GM18858 (cell line): ENCODE measurements around the gene CHPF2.

ENCODE experiments used
- ATAC-seq: cut with Tn5 transposase; IDR thresholded peaks from one replicate; pipeline ENCODE4 v1.9.1; 2021; ENCODE audit not compliant: unreplicated experiment

Gene CHPF2

DNA sequence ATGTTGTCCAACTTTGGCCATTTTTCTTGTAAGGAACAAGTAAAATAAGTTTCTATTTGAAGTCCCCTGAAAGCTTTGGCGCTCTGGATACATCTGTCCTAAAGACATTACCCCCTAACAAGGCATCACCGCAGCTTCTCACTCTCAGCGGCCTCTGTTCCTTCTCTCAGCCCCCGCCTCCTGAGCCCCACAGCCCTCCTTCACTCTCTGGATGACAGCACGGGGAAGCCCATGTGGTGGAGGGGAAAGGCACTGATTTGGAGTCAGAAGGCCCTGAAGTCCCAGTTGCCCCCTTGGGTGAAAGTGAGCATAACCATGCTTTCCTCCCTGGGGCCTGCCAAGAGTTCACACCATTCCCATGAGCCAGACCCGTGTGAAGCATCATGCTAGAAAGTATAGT, 26.6 kb upstream of the CHPF2 start:
- ATAC-seq, result no peak

DNA sequence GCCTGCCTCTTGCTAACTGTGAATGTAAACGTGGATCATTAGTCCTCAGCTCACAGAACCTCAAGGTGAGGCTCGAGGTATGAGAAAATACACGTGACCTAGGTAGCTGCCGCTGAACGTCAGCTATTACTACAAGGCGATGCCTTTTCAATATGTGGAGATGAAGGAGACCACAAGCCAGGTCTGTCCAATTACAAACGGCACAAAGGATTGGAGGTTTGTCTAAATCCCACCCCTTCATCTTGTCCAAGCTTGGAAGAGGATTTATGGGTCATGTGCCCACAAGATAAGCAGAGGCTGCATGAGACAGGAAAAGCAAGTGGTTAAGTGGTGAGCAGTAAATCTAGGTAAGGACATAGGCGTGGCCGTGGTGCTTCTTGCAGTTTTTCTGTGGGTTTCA, 25.4 kb upstream of the CHPF2 start:
- no peak for ATAC-seq

DNA sequence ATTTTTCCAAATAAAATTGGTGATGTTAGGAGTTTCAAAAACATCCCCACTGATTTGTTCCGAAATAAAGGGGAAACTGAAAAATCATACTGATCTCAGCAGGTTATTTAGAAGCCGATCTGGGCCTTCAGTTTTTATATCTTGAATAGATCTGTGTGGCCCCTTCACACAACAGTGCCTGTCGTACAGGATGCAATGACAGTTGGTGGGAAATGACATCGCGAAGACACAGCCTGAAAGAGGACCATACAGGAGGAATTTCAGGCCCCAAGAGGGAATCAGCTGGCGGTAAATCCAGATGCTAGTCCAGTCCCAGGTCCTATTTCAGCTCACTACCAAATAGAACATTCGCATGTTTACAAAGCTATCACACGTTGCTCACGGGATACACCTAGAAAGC, 25.0 kb upstream of the CHPF2 start:
- no peak for ATAC-seq

DNA sequence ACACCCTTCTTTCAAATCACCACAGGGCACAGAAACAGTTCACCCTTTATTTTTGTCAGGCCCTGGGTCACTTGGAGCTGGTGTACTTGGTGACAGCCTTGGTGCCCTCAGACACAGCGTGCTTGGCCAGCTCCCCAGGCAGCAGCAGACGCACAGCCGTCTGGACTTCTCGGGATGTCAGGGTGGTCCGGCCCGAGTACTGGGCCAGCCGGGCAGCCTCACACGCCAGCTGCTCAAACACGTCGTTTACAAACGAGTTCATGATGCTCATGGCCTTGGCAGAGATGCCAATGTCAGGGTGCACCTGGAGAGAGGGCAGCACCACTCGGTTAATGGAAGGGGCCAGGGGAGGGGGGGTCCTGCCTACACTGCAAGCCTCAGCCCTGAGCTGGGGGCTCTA, 24.5 kb upstream of the CHPF2 start:
- no peak for ATAC-seq

DNA sequence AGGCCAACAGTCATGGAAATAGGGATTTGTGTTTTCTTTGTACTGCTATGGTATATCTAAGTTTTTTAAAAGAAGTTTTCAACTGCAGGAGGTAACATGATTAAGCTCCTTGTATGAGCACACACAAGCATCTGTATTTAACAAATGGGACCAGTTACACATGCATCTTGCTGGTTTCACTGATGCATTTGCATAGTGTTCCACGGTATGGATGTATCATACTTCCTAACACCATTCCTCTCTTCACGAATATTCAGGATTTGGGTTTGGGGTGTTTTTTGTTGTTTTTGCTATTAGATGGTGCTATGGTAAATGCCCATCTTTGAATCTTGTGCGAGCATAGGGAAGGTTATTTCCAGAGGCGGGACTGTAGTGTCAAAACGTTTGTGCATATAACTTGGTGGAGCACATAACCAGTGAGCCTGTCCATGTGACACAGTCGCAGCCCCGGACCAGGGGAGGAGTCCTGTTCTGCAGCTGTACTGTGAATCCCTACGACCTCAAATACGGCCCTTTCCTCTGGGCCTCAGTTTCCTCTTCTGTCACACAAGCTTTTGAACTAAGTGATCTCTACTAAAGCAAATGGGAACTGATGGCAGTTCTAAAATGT, 23.9 kb upstream of the CHPF2 start:
- no peak for ATAC-seq

DNA sequence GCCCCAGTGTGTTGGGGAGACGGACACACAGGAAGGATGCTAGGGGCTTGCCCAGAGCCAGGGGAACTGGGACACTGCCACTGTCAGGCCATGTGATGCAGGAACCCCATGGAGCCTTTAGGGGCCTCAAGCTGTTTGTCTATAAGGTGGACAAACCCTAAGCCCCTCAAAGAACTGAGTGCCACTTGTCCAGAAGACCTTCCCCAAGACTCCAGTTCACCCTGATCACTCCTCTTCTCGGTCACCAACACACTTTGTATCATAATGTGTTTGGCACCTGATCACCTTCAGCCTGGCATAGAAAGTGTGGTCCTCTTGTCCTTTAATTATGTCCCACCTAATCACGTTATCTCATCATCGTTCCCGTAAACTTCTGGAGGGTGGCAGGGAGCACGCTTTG, 22.7 kb upstream of the CHPF2 start:
- ATAC-seq, result no peak

DNA sequence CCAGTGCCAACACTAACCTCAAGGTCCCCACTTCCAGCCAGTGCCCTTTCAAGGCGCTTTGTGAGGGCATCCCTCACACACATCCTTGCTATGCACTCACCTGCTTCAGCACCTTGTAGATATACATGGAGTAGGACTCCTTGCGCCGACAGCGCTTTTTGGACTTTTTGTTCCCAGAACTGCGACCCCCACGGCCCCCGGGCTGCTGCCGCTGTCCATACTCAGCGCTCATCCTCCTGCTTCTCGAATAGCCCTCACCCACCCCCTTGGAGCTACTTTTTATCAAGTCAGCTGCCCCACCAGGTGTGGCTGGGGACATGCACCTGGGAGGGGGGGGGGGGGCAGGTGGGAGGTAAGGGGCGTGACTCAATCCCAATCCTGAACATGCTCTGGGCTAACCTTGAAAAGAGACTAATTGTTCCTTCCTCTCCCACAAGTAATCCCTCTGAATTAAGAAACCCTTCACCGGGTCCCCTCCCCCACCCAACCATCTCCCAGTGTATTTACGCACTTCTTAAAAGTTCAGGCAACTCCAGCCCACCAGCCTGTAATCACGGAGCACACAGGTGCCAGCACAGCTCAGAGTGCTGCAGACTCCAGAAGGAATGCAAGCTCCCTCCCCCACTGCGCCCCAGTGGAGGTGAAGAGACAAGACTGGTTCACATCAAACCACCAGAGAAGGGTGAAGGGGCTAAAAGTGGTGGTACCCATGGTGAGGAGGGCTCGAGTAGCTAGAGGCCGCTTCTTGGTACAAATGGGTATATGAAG, 22.0 kb upstream of the CHPF2 start, which contains the start of gene H2BK1:
Gene H2BK1, minus strand, starts transcription at position 402 of the 768 bp plus-strand sequence. Its CDS starts 170 bp downstream, at position 232.
- no peak for ATAC-seq

DNA sequence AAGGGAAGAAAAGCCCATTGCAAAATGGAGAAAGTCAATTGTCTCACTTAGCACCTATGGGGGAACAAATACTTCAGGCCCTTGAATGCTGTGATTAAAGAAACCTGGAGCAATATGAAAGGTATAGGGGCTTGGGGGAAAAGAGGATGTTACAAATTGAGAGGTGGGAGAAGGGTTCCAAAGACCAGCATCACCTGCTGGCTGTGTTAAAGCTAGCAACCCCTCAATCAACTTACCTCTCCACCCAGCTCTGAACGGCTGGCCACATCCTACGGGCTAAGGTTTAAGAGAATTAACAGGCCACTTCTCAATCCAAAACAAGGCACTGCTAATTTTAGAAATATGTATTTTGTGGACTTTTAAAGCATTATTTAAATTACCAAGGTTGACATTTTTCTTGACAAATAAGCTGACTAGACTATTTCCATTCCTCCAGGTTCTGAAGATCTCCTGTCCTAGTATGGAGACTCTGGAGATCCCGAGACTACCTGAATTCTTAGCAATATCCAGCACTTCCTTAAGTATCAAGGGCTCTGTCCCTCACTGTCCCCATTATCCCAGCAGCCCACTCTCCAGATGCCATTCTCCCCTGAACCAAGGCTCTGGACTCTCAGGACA, 21.0 kb upstream of the CHPF2 start:
- no peak for ATAC-seq

DNA sequence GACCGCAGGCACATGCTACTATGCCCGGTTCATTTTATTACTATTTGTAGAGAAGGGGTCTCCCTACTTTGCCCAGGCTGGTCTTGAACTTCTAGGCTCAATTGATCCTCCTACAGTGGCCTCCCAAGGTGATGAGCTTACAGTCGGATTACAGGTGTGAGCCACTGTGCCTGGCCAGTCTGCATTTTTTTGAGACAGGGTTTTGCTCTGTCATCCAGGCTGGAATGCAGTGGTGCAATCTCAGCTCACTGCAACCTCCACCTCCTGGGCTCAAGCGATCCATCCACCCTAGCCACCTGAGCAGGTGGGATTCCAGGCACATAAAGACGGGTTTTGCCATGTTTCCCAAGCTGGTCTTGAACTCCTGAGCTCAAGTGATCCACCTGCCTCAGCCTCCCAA, 19.7 kb upstream of the CHPF2 start:
- ATAC-seq, result no peak

DNA sequence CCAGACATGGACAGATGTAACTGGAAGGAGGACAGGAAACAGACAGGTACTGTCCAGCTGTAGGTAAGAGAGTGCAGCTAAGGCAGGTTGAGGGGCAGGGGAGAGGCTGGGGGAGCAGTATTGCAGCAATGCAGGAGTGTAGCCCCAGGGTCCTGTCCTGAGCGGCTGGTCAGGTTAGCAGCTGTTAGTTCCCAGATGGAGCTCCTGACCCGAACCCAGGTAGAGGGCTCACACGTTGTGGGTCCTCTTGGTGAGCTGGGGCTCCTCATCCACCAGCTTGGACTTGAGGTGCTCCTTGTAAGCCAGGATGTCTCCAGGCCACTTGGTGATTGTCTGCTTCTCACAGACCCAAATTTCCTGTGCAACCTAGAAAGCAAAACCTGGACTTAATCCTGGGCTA, 18.5 kb upstream of the CHPF2 start:
- ATAC-seq, result no peak

DNA sequence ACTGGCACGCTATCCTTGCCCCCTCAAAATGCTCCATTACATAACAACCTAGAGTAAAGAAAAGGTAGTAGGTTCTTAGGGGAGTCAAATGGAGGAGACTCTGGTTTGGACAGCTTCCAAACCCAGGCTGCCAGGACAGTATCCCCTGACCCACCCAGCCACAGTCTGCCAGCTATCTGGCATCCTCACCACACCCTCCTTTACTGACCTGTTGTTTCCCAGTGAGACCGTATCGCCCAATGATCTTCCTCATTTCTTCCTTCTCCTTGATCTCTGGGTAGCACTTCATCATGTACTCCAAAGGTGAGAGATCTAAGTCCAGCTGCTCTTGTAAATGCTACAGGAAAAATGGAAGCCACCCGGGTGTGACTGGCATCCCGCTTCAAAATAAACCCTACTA, 16.9 kb upstream of the CHPF2 start:
- ATAC-seq, result no peak

DNA sequence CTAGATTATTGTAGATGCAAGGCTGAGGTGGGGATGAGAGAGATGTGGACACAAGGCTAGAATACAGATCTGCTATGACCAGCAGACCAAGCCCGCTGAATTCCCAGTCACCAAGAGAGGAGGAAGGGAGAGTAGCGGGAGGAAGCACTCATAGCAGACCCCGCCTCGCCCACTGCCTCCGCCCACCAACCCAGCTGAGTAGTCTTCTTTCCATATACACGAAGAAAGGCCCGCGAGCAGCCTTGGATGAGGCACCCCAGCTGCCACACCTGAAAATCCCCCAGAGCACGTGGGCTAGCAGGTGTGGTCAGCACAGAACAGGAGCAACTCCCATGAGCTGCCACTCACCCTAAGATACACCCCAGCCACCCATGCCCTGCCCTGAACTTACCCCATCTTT, 14.1 kb upstream of the CHPF2 start:
- no peak for ATAC-seq

DNA sequence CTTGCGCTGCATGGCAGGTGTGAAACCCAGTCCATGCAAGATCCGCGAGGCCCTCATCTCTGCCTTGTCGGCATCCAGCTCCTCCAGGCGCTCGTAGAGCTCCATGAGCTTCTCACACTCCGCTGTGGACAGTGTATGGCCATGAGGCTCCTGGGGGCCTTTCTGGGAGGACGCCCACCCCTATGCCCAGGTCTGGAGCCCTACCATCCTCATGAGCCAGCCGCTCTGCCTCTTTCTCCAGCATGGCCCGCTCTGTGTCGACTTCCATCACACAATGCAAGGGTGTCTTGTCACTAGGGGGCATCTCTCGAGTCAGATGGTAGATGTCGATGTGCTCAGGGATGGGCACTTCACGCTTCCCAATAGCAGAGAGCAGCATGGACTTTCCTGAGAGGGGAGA, 8.6 kb upstream of the CHPF2 start:
- no peak for ATAC-seq

DNA sequence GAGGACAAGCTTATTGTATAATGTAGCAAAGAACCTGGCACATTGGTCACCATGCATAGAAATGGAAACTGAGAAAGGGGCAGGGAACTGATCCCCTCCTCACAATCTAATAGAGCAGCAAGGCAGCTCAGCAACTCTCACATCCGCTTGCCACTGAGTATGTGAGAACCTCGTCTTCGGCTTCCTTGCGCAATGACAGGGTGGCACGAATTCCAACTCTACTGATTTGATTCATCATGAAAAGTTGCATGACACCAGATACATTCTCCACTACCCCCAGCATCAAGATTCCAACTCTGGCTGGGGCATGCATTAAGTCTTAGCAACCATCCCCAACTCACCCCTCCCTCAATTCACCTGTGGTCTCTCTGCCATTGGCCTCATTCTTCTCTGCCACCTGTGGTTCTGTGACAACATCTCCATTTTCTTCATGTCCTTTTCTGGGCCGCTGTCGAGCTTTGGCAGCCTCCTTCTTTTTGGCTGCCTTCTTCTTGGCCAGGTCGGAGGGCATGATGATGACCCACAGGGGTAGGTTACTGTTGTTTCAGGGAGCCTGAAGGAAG, 6.3 kb upstream of the CHPF2 start:
- ATAC-seq, result no peak

DNA sequence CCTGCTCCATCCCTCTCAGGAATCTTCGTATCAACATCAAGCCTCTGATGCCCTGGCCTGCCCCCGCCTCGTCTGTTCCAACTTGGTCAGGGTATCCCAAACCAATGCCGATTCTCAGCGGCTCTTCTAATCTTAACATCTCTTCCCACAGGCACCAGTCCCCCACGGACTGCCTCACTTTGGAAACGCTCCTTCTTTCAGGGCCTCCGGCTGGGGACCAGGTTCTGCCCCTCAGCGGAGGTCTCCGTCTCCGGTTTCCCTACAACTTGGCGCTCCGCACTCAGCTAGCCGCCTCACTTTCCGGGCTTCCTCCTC, 5.8 kb upstream of the CHPF2 start:
- peak; percentile 1 for ATAC-seq

DNA sequence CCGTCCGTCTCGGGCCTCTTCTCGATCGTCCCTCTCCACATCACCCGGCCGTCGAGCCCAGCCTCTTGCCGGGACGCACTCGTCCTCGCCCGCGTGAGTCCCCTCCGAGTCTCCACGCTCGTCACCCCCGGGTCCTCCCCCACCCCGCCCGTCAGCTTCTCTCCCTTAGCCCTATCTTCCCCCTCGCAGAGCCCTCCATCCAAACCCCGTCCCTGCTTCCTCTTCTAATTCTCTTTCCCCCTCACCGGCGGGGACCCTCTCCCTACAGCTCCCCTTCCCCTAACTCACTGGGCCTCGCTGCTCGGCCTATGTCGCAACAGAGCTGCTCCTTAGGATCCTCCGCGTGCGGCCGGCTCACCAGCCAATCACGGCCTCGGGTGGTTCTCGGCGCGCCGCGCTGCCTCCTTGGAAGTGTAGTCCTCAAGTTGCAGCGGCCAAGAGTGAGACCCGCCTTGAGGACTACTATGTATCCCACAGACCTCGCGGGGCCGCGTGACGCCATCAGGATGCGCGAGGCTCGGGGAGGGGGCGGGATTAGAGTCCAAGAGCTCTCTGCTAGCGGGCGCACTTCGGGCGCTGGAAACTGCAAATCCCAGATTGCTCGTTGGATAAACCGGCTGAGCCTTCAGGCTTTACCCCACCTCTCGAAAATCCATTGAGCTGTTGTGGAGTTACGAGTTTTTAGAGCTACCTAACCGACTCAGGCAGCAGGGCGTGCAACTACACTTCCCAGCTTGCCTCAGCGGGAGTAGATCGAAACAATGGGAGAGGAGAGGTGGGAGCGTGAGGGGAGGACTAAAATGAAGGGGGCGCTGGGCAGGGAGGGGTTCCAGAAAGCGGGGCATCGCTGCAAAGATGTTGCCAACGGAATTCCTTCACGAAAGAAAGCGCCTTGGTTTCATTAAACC, 5.2 kb upstream of the CHPF2 start, which contains the start of gene ABCF2:
Gene ABCF2, minus strand, starts transcription at position 331 of the 908 bp plus-strand sequence. CDS start 747 bp downstream, outside the sequence.
- peak; percentile 99 for ATAC-seq

DNA sequence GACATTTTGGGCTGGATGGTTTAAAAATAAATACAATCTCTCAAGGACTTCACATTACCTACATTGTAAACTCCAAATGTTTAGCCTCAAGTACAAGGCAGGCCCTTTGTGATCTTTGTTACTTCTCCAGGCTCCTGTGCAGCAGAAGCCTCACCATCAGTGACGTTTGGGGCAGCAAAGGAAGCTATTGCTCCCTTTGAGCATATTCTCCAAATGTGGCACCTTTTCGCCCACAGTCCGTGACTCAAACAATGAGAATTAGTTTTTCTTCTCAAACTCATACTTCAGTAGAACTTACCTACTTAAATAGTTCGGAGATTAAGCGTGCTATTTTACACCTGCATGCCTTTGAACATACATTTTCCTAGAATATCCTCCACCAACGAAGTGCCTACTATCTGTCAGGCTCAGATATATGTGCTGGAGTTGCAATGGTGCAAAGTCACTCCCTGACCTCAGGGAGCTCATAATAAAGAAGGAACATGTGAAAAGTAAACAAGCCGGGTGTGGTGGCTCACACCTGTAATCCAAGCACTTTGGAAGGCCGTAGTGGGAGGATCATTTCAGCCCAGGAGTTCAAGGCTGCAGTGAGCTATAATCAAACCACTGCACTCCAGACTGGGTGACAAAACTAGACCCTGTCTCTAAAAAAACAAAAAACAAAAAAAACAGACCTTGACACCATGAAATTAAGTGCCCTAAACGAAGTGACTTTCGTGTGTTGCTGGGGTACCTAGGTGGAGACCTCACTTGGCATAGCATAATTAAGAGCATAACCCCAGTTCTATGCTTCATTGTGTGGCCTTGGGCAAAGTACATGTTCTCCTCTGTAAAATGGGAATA, 4.0 kb upstream of the CHPF2 start:
- ATAC-seq, result no peak

DNA sequence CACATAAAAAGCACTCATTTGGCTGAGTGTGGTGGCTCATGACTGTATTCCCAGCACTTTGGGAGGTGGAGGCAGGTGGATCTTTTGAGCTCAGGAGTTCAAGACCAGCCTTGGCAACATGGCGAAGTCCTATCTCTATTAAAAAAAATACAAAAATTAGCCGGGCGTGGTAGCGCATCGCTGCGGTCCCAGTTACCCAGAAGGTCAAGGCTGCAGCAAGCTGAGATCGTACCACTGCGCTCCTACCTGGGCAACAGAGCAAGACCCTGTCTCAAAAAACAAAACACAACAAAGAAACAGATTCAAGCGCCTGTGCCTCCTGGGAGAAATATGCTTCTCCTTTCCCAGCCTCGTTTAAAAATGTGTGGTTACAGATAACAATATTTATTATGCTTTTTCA, 3.0 kb upstream of the CHPF2 start:
- ATAC-seq, result no peak

DNA sequence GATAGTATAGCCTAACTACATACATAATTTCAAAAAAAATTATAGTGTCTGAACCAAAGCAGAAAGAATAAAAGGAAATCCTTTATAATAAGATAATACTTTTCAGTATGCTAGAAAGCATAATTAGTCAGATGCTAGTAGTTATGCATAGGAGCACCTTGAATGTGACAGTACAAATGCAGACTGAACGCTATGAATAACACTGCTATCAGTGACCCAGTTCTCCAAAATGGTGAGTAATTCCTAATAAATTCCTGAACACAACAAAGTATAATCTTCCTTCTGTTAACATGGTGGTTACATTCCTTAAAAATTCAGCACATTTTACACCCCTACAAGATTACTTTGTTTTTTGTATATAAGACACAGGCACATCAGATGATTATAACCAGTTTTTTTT, 1.2 kb upstream of the CHPF2 start:
- ATAC-seq, result no peak
